ENCODE data around the gene RNU6-9.

Gene RNU6-9

GRCh38 chr19:939439-939838 lies 46.2 kb downstream of the RNU6-9 start:
- Histone ChIP-seq H3K4me3 (ENCODE audit: low read length) (no peak overlapping the region), H3K27me3 (replicated peaks; ENCODE audit: insufficient read depth, low read length) (no peaks in the 10 kb centered on the region), H3K9ac (ENCODE audit: low read length) (no peak overlapping the region), H3F3A (ENCODE audit: insufficient read depth, low read length) (no peaks in the 10 kb centered on the region), H3K36me3 (replicated peaks; ENCODE audit: insufficient read depth, low read length) (no peaks in the 10 kb centered on the region), H3K9me2 (replicated peaks; ENCODE audit: insufficient read depth, low read length) (no peaks in the 10 kb centered on the region), H3K79me2 (ENCODE audit: low read length) (peaks cover 45% of the 10 kb centered on the region), H3K4me1 (ENCODE audit: low read length) (no peaks in the 10 kb centered on the region), H4K20me1 (ENCODE audit: insufficient read depth, low read length) (no peaks in the 10 kb centered on the region), H3K27ac (ENCODE audit: low read length) (no peak overlapping the region), H3K4me2 (ENCODE audit: low read depth, low read length) (no peak overlapping the region), H2AFZ (ENCODE audit: low read length) (no peak overlapping the region), H3K9me3 (replicated peaks; ENCODE audit: insufficient read depth, low read length) (no peaks in the 10 kb centered on the region)
- no peak for DNase-seq
- TF ChIP-seq EZH2phosphoT487 (IDR thresholded peaks at IDR 0.05; ENCODE audit: low read length), result no peak
- no peak for TF ChIP-seq CTCF (IDR thresholded peaks at IDR 0.05; ENCODE audit: low read length)
- no peak for TF ChIP-seq EZH2 (optimal IDR thresholded peaks at IDR 0.05; ENCODE audit: low read depth, low read length)

DNA sequence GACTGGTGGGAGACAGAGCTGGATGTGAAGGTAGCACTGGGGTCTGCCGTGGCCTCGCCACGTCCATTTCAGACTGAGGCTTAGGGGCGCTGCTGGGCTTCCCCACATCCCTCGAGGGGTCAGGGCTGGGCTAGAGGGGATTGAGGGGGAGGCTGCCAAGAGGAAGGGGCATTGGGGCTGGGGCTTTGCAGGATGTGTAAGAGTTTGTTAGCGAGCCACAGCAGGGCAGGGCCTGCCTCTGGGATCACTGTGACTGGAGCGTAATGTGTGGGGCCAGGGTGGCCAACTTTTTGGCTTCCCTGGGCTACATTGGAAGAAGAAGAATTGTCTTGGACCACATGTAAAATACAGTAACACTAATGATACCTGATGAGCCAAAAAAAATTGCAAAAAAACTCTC lies 46.6 kb downstream of the RNU6-9 start:
- no peak for DNase-seq
- Histone ChIP-seq H3K27ac (ENCODE audit: low read length) (no peak overlapping the region), H3K36me3 (replicated peaks; ENCODE audit: insufficient read depth, low read length) (no peaks in the 10 kb centered on the region), H3K4me2 (ENCODE audit: low read depth, low read length) (no peak overlapping the region), H3K27me3 (replicated peaks; ENCODE audit: insufficient read depth, low read length) (no peaks in the 10 kb centered on the region), H3K9ac (ENCODE audit: low read length) (no peak overlapping the region), H3F3A (ENCODE audit: insufficient read depth, low read length) (no peaks in the 10 kb centered on the region), H2AFZ (ENCODE audit: low read length) (no peak overlapping the region), H3K9me3 (replicated peaks; ENCODE audit: insufficient read depth, low read length) (no peaks in the 10 kb centered on the region), H3K79me2 (ENCODE audit: low read length) (peaks cover 44% of the 10 kb centered on the region), H4K20me1 (ENCODE audit: insufficient read depth, low read length) (no peaks in the 10 kb centered on the region), H3K9me2 (replicated peaks; ENCODE audit: insufficient read depth, low read length) (no peaks in the 10 kb centered on the region), H3K4me3 (ENCODE audit: low read length) (no peak overlapping the region), H3K4me1 (ENCODE audit: low read length) (no peaks in the 10 kb centered on the region)
- TF ChIP-seq EZH2phosphoT487 (IDR thresholded peaks at IDR 0.05; ENCODE audit: low read length) (no peak), EZH2 (optimal IDR thresholded peaks at IDR 0.05; ENCODE audit: low read depth, low read length) (no peak), CTCF (IDR thresholded peaks at IDR 0.05; ENCODE audit: low read length) (no peak)

GRCh38 chr19:940591-941291 lies 47.5 kb downstream of the RNU6-9 start:
- H3K9ac ChIP-seq (ENCODE audit: low read length), result no peak overlapping the region

More at GRCh38 chr19:940591-941291, 47.5 kb downstream of the RNU6-9 start:
- Histone ChIP-seq H4K20me1 (ENCODE audit: insufficient read depth, low read length) (no peaks in the 10 kb centered on the region), H3K27ac (ENCODE audit: low read length) (no peak overlapping the region), H3K79me2 (ENCODE audit: low read length) (peaks cover 45% of the 10 kb centered on the region), H3K27me3 (replicated peaks; ENCODE audit: insufficient read depth, low read length) (no peaks in the 10 kb centered on the region), H3F3A (ENCODE audit: insufficient read depth, low read length) (no peaks in the 10 kb centered on the region), H3K36me3 (replicated peaks; ENCODE audit: insufficient read depth, low read length) (no peaks in the 10 kb centered on the region), H2AFZ (ENCODE audit: low read length) (no peak overlapping the region), H3K9me3 (replicated peaks; ENCODE audit: insufficient read depth, low read length) (no peaks in the 10 kb centered on the region), H3K9me2 (replicated peaks; ENCODE audit: insufficient read depth, low read length) (no peaks in the 10 kb centered on the region), H3K4me3 (ENCODE audit: low read length) (no peak overlapping the region), H3K4me1 (ENCODE audit: low read length) (no peaks in the 10 kb centered on the region), H3K4me2 (ENCODE audit: low read depth, low read length) (no peak overlapping the region)
- no peak for DNase-seq
- no peak for TF ChIP-seq EZH2 (optimal IDR thresholded peaks at IDR 0.05; ENCODE audit: low read depth, low read length)
- TF ChIP-seq CTCF (IDR thresholded peaks at IDR 0.05; ENCODE audit: low read length), result no peak
- no peak for TF ChIP-seq EZH2phosphoT487 (IDR thresholded peaks at IDR 0.05; ENCODE audit: low read length)
